GM12874 (cell line): ENCODE measurements around the gene SLC16A14.
A peak's percentile ranks its signal among the peaks of the same experiment; 100 is the strongest.

Source experiments
- TF ChIP-seq, protein P1 (sequence below): IDR thresholded peaks from 2 replicates; pipeline ENCODE4 v1.5.1; 2011; ENCODE audit warnings: low read depth, mild to moderate bottlenecking, control low read depth, low read length, moderate library complexity; ENCODE audit not compliant: insufficient read depth

Gene SLC16A14

GRCh38 chr2:230076819-230077218 lies 8.1 kb upstream of the SLC16A14 start:
- TF ChIP-seq, protein P1, sequence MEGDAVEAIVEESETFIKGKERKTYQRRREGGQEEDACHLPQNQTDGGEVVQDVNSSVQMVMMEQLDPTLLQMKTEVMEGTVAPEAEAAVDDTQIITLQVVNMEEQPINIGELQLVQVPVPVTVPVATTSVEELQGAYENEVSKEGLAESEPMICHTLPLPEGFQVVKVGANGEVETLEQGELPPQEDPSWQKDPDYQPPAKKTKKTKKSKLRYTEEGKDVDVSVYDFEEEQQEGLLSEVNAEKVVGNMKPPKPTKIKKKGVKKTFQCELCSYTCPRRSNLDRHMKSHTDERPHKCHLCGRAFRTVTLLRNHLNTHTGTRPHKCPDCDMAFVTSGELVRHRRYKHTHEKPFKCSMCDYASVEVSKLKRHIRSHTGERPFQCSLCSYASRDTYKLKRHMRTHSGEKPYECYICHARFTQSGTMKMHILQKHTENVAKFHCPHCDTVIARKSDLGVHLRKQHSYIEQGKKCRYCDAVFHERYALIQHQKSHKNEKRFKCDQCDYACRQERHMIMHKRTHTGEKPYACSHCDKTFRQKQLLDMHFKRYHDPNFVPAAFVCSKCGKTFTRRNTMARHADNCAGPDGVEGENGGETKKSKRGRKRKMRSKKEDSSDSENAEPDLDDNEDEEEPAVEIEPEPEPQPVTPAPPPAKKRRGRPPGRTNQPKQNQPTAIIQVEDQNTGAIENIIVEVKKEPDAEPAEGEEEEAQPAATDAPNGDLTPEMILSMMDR: no peak

DNA sequence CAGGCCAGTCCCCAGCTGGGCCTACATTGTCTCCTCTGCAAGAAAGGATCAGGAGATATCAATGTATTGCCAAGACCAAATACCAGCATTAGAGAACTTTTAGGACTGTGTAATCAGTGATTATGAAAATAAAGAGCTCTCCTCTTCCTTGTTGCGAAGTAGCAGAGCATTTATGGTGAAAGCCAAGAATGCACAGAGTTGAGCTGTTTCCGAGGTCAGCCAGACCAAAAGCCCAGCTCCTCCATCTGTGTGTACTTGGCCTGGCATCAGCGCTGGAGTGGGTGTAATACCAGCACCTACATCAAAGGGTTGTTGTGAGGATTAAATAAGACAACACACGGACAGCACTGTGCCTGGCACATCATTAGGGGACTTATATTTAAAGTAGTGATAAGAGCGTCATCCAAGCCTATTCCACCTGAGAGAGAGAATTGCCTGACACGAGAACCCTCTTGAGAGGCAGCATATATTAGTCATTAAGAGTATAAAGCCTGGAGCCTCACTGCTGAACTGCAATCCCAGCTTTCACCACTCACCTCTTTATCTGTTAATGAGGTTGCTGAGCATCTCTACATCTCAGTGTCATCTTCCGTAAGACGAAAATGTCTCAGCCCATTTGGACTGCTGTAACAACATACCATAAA lies 7.4 kb upstream of the SLC16A14 start:
- TF ChIP-seq, protein P1: no peak

- TF ChIP-seq, protein P1: no peak
Measured at GRCh38 chr2:230071421-230071820, 2.7 kb upstream of the SLC16A14 start.

DNA sequence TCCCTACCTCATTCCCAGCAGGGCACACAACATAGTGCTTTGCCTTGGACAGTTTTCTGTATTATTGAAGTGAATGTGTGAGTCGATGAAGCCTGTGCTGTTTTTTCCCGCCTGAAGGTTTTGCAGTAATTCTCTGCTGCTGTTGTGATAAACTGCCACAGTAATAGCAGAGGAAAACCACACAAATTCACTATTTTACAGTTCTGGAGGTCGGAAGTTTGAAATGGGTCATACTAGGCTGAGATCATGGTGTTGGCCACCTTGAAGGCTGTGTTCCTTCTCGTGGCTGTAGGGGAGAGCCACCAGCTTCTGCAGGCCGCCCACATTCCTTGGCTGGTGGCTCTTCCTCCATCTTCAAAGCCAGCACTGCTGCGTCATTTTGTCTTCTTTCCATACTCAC lies 678 bp upstream of the SLC16A14 start:
- TF ChIP-seq, protein P1: no peak

- TF ChIP-seq, protein P1: peak; percentile 39
Measured at GRCh38 chr2:230068016-230068650, 591 bp downstream of the SLC16A14 start.

- TF ChIP-seq, protein P1: no peak
Measured at GRCh38 chr2:230060672-230061293, 7.9 kb downstream of the SLC16A14 start.

DNA sequence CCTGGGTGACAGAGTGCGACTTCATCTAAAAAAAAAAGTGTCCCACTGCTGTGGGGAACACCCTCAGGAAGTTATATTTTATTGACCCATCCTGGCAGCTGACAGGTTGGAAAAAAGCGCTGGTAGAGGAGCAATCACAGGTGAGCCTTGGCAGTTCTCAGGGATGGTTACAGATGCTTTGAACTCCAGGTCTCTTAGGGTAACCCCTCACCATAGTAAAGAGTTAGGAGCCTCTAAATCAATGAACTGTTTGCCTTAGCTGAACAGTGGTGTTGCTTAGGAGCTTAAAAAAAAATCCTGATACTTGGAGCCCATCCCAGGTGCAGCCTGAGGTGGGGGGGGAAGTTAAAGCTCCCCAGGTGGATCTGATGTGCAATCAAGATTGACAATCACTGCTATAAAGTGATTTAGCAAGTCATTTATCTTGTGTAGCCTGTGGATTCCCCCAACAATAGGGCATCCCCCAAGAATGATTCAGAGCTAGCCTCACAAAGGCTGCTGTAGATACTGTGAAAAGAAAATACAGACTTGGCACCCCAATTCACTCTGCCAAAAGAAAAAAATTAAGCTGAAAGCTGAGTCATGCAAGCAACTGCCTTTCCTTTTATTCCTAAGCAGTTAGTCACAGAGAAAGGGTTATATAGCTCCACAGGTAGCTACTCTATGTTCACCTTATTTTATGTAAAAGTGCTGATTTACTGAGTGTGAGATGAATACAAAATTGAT lies 14.8 kb downstream of the SLC16A14 start:
- TF ChIP-seq, protein P1: no peak
